HepG2 (cell line): Measurements from ENCODE around the gene LY6G5B. TPM values are rescaled to one million over a fixed set of nuclear protein-coding genes. Genes with fewer than 3 reads are reported as not detected.
A peak's percentile ranks its signal among the peaks of the same experiment; 100 is the strongest.

Experiments used
- BORCS8-MEF2B ChIP-seq: sonication (generic); formaldehyde crosslinking; IDR thresholded peaks from 2 replicates; pipeline ENCODE4 v1.8.0; 2022; ENCODE audit warnings: mild to moderate bottlenecking, missing genetic modification reagents
- FOXJ3 ChIP-seq: sonication (generic); formaldehyde crosslinking; IDR thresholded peaks from 2 replicates; pipeline ENCODE4 v1.4.0; 2020; ENCODE audit warnings: missing genetic modification reagents, mild to moderate bottlenecking, borderline replicate concordance
- HMGXB3 ChIP-seq: sonication (generic); formaldehyde crosslinking; IDR thresholded peaks from 2 replicates; pipeline ENCODE4 v1.4.0; 2020; ENCODE audit warnings: missing genetic modification reagents, borderline replicate concordance
- MAFK ChIP-seq, 2 experiments: IDR thresholded peaks in 1 of 2; conservative IDR thresholded peaks in 1 of 2; 2 replicates each; pipeline ENCODE4 v1.6.1; 2011; ENCODE audit warnings: improper control_type of control experiment in 2 of 2, low read length in 2 of 2
- MXI1 ChIP-seq: IDR thresholded peaks from 3 replicates; pipeline ENCODE4 v1.6.1; 2012; ENCODE audit warnings: low read depth, low read length, inconsistent platforms, borderline replicate concordance
- PCBP2 ChIP-seq: fragments of 200-400 bp; formaldehyde crosslinking; optimal IDR thresholded peaks from 2 replicates; pipeline ENCODE3; 2018; ENCODE audit warnings: low read length, low read depth; ENCODE audit not compliant: poor library complexity, severe bottlenecking
- RARG ChIP-seq: sonication (generic); formaldehyde crosslinking; IDR thresholded peaks from 2 replicates; pipeline ENCODE4 v1.4.0; 2020; ENCODE audit warnings: low read depth, mild to moderate bottlenecking, missing genetic modification reagents
- RELA ChIP-seq: sonication (generic); formaldehyde crosslinking; IDR thresholded peaks from 2 replicates; pipeline ENCODE4 v1.4.0; 2020; ENCODE audit warnings: missing genetic modification reagents
- SAP130 ChIP-seq: IDR thresholded peaks from 2 replicates; pipeline ENCODE4 v1.6.1; 2016; ENCODE audit warnings: low read depth
- ZBTB39 ChIP-seq: sonication (generic); formaldehyde crosslinking; IDR thresholded peaks from 2 replicates; pipeline ENCODE4 v1.5.0; 2020; ENCODE audit warnings: missing genetic modification reagents
- ZFP1 ChIP-seq: IDR thresholded peaks from 2 replicates; pipeline ENCODE4 v1.6.1; 2016
- ZFX ChIP-seq: sonication (generic); formaldehyde crosslinking; IDR thresholded peaks from 2 replicates; pipeline ENCODE4 v1.4.0; 2020; ENCODE audit warnings: mild to moderate bottlenecking, low read depth, missing genetic modification reagents, moderate library complexity
- polyA plus RNA-seq, 8 experiments: library from polyadenylated mRNA; depleted of rRNA in 3 of 8; stranded (reverse) in 7 of 8; unstranded in 1 of 8; fragments of >200 nt; fragmentation: Illumina TruSeq in 4 of 8; extraction: Trizol in 4 of 8; gene quantifications; 2 replicates each; pipeline versions ENCODE4 v1.2.1 to v1.2.3, GENCODE V29; 2011 to 2016; ENCODE audit warnings: low read depth in 4 of 8, missing spikeins in 1 of 8, mixed read lengths in 1 of 8; ENCODE audit not compliant: insufficient read depth in 1 of 8
- total RNA-seq, 5 experiments: library from RNA; depleted of rRNA; stranded (reverse); fragments of >200 nt; fragmentation: Illumina TruSeq; extraction: Trizol; gene quantifications; 2 replicates each; pipeline ENCODE4 v1.2.3, GENCODE V29; 2016; ENCODE audit warnings: low read depth in 1 of 5
- TF ChIP-seq, protein P1 (sequence below): sonication (generic); formaldehyde crosslinking; conservative IDR thresholded peaks from 2 replicates; pipeline ENCODE4 v1.4.0; 2020; ENCODE audit warnings: mild to moderate bottlenecking, missing genetic modification reagents, moderate library complexity
- TF ChIP-seq, protein P2 (sequence below): sonication (generic); IDR thresholded peaks from 2 replicates; pipeline ENCODE4 v1.6.1; 2016; ENCODE audit warnings: low read depth, borderline replicate concordance
- TF ChIP-seq, protein P3 (sequence below): fragments of 450-650 bp; IDR thresholded peaks from 2 replicates; pipeline ENCODE4 v1.6.1; 2016

LY6G5B gene
- total and polyA plus RNA-seq, 2 of the 13 experiments (the other 11 are each of a cell fraction or from before 2014, with no cell fraction given), result 7.8 to 15.7 TPM

DNA sequence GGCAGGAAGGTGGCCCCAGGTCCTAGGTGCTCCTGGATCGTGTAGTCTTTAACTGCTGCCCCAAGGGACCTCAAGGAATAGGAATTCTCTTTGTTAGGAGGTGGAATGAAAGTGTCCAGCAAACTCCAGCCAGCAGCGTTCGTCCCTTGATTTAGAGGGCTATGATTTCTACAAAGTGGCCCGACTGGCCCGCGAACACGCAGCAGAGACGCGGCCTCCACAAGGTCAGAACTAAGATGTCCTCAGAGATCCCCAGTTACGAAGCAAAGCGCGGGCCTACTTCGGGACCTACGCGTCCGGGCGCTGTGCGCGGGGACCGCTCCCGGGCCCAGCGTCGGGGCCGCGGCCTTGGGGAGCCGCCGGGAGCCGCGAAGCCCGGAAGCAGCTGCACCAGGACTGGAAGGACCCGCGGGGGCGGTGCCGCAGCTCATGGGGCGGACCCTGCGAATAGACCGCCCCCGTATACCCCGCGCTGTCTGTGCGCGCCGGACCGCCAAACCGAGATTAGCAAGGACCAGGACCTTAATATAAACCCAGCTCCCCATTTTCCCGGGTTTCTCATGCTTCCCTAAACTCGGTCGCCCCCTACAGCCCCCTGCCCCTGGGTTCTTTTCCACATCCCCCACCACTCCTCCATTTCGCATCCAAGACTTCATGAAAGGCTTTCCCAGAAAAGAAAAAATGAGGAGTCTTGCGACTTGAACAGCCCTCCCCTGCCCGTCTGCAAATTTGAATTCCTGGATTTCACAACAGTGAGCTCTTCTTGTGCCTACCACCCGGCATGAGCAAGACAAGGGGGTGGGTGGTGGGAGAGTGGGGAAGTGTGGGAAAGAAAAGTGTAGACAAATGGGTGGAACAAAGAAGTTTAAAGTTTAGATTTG lies 9.2 kb upstream of the LY6G5B start, which contains the start of gene C6orf47 (continued):
- TF ChIP-seq HMGXB3 (CRISPR knock-in tag) (no peak), SAP130 (CRISPR knock-in tag) (peak; percentile 91), BORCS8-MEF2B (CRISPR knock-in tag) (peak; percentile 84), ZBTB39 (CRISPR knock-in tag) (0 out of 2 replicates have a peak, but pooled peaks have one; percentile 56), ZFP1 (CRISPR knock-in tag) (no peak), ZFX (CRISPR knock-in tag) (peak; percentile 95), RARG (no peak), PCBP2 (peak; percentile 79), MAFK (conservative IDR thresholded peaks at IDR 0.05 in 1 of 2, IDR thresholded peaks at IDR 0.05 in 1 of 2; ENCODE audit: low read length in 2 of 2) (no peak), RELA (CRISPR knock-in tag) (peak; percentile 71; the same call in 1 of the 2 replicates), MXI1 (peak; percentile 82; the same call in 1 of the 3 replicates), FOXJ3 (peak; percentile 24; the same call in 1 of the 2 replicates)
- TF ChIP-seq, protein P1, sequence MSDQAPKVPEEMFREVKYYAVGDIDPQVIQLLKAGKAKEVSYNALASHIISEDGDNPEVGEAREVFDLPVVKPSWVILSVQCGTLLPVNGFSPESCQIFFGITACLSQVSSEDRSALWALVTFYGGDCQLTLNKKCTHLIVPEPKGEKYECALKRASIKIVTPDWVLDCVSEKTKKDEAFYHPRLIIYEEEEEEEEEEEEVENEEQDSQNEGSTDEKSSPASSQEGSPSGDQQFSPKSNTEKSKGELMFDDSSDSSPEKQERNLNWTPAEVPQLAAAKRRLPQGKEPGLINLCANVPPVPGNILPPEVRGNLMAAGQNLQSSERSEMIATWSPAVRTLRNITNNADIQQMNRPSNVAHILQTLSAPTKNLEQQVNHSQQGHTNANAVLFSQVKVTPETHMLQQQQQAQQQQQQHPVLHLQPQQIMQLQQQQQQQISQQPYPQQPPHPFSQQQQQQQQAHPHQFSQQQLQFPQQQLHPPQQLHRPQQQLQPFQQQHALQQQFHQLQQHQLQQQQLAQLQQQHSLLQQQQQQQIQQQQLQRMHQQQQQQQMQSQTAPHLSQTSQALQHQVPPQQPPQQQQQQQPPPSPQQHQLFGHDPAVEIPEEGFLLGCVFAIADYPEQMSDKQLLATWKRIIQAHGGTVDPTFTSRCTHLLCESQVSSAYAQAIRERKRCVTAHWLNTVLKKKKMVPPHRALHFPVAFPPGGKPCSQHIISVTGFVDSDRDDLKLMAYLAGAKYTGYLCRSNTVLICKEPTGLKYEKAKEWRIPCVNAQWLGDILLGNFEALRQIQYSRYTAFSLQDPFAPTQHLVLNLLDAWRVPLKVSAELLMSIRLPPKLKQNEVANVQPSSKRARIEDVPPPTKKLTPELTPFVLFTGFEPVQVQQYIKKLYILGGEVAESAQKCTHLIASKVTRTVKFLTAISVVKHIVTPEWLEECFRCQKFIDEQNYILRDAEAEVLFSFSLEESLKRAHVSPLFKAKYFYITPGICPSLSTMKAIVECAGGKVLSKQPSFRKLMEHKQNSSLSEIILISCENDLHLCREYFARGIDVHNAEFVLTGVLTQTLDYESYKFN (CRISPR knock-in tag), result peak; percentile 57; the same call in 1 of the 2 replicates
- TF ChIP-seq, protein P2, sequence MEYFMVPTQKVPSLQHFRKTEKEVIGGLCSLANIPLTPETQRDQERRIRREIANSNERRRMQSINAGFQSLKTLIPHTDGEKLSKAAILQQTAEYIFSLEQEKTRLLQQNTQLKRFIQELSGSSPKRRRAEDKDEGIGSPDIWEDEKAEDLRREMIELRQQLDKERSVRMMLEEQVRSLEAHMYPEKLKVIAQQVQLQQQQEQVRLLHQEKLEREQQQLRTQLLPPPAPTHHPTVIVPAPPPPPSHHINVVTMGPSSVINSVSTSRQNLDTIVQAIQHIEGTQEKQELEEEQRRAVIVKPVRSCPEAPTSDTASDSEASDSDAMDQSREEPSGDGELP, result peak; percentile 79; the same call in 1 of the 2 replicates
- TF ChIP-seq, protein P3, sequence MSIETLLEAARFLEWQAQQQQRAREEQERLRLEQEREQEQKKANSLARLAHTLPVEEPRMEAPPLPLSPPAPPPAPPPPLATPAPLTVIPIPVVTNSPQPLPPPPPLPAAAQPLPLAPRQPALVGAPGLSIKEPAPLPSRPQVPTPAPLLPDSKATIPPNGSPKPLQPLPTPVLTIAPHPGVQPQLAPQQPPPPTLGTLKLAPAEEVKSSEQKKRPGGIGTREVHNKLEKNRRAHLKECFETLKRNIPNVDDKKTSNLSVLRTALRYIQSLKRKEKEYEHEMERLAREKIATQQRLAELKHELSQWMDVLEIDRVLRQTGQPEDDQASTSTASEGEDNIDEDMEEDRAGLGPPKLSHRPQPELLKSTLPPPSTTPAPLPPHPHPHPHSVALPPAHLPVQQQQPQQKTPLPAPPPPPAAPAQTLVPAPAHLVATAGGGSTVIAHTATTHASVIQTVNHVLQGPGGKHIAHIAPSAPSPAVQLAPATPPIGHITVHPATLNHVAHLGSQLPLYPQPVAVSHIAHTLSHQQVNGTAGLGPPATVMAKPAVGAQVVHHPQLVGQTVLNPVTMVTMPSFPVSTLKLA, result no peak
